Fibroblast of lung (primary cell): ENCODE measurements around the gene MEI1. TPM values are rescaled to one million over a fixed set of nuclear protein-coding genes. Genes with fewer than 3 reads are reported as not detected.

ENCODE experiments used
- DNase-seq, 2 donors: peaks; one replicate each; pipeline versions ENCODE4 v3.0.0 to v3.0.0-alpha.2; 2010; ENCODE audit warnings: low read depth in 2 of 2
- H2AFZ ChIP-seq: 2 replicates; pipeline ENCODE4 v1.5.1; 2012; ENCODE audit warnings: low read length, control low read depth, inconsistent platforms
- H3K27ac ChIP-seq: 2 replicates; pipeline ENCODE4 v1.5.1; 2011; ENCODE audit warnings: low read length, control low read depth; ENCODE audit not compliant: insufficient read depth
- H3K27me3 ChIP-seq: 2 replicates; pipeline ENCODE4 v1.5.1; 2011; ENCODE audit warnings: mild to moderate bottlenecking, low read length; ENCODE audit not compliant: control insufficient read depth, insufficient read depth
- H3K36me3 ChIP-seq: 2 replicates; pipeline ENCODE4 v1.5.1; 2011; ENCODE audit warnings: low read length; ENCODE audit not compliant: control insufficient read depth, insufficient read depth
- H3K4me1 ChIP-seq: 2 replicates; pipeline ENCODE4 v1.5.1; 2011; ENCODE audit warnings: low read length; ENCODE audit not compliant: control insufficient read depth, insufficient read depth; ENCODE audit errors: extremely low read depth
- H3K4me2 ChIP-seq: 2 replicates; pipeline ENCODE4 v1.5.1; 2011; ENCODE audit warnings: low read length, control low read depth; ENCODE audit not compliant: insufficient read depth; ENCODE audit errors: extremely low read depth
- H3K4me3 ChIP-seq, 4 experiments: fragments of 200-600 bp in 1 of 4; sonication (generic) in 1 of 4; replicated peaks in 1 of 4; 2 replicates each; pipeline ENCODE4 v1.5.1; 2011 to 2016; ENCODE audit warnings: low read length in 4 of 4, low read depth in 3 of 4, mild to moderate bottlenecking in 3 of 4, control low read depth in 2 of 4, inconsistent platforms in 1 of 4, mixed read lengths in 1 of 4; ENCODE audit not compliant: insufficient read depth in 1 of 4; ENCODE audit errors: control extremely low read depth in 1 of 4
- H3K79me2 ChIP-seq: 2 replicates; pipeline ENCODE4 v1.5.1; 2012; ENCODE audit warnings: mild to moderate bottlenecking, low read length, inconsistent platforms; ENCODE audit not compliant: control insufficient read depth, insufficient read depth
- H3K9ac ChIP-seq: 2 replicates; pipeline ENCODE4 v1.5.1; 2011; ENCODE audit warnings: mild to moderate bottlenecking, low read length, control low read depth; ENCODE audit not compliant: insufficient read depth
- H3K9me3 ChIP-seq: 2 replicates; pipeline ENCODE4 v1.5.1; 2012; ENCODE audit warnings: low read depth, low read length; ENCODE audit not compliant: control insufficient read depth, insufficient read depth
- H4K20me1 ChIP-seq: 2 replicates; pipeline ENCODE4 v1.5.1; 2011; ENCODE audit warnings: low read length; ENCODE audit not compliant: control insufficient read depth, insufficient read depth; ENCODE audit errors: extremely low read depth
- EZH2 ChIP-seq: IDR thresholded peaks from 2 replicates; pipeline ENCODE4 v1.5.1; 2012; ENCODE audit warnings: low read length, control low read depth, mild to moderate bottlenecking; ENCODE audit errors: missing control alignments
- polyA plus RNA-seq, 2 donors: library from polyadenylated mRNA; depleted of rRNA in 1 of 2; stranded (reverse) in 1 of 2; unstranded in 1 of 2; fragments of >200 nt; gene quantifications; 2 replicates each; pipeline ENCODE4 v1.2.1, GENCODE V29; 2011 to 2012; ENCODE audit warnings: missing spikeins in 1 of 2
- total RNA-seq: library from RNA; depleted of rRNA; stranded (reverse); fragments of >200 nt; gene quantifications from 2 replicates; pipeline ENCODE4 v1.2.1, GENCODE V29; 2014
- TF ChIP-seq, protein P1 (sequence below), 2 donors: IDR thresholded peaks in 1 of 2; conservative IDR thresholded peaks in 1 of 2; 1 replicate in 1 of 2; 2 replicates in 1 of 2; pipeline ENCODE4 v1.5.1; 2011 to 2012; ENCODE audit warnings: low read length in 2 of 2, control low read depth in 1 of 2, inconsistent platforms in 1 of 2, low read depth in 1 of 2, mild to moderate bottlenecking in 1 of 2

MEI1 gene
- total and polyA plus RNA-seq, 2 donors (not counting 1 experiment from before 2014, with no cell fraction given): 0.33 to 4.3 TPM

GRCh38 chr22:41816871-41817270 lies 117.6 kb downstream of the MEI1 start:
- DNase-seq: no peak
- no peaks in the 10 kb centered on the region for H3K27me3 ChIP-seq
- H3K79me2 ChIP-seq: no peaks in the 10 kb centered on the region

DNA sequence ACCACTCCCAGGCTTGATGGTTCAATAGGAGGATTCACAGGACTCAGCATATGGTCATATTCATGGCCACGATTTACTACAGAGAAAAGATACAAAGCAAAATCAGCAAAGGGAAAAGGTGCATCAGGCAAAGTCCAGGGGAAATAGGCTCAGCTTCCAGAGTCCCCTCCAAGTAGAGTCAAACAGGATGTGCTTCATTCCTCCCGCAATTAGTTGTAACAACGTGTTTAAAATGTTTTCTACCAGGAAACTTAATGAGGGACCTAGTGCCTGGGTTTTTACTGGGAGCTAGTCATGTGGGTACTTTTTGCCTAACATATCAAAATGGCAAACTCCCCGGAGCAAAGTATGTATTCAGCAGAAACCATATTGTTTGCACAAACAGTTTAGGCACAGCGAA lies 118.7 kb downstream of the MEI1 start:
- Histone ChIP-seq H3K9ac (no peak overlapping the region), H3K27ac (no peak overlapping the region), H3K4me1 (no peaks in the 10 kb centered on the region), H2AFZ (no peak overlapping the region), H3K4me2 (no peak overlapping the region), H3K27me3 (no peaks in the 10 kb centered on the region), H4K20me1 (no peaks in the 10 kb centered on the region), H3K9me3 (no peaks in the 10 kb centered on the region), H3K79me2 (no peaks in the 10 kb centered on the region), H3K36me3 (peaks cover 2% of the 10 kb centered on the region), H3K4me3 (no peak overlapping the region)
- no peak for DNase-seq
- TF ChIP-seq, protein P1, sequence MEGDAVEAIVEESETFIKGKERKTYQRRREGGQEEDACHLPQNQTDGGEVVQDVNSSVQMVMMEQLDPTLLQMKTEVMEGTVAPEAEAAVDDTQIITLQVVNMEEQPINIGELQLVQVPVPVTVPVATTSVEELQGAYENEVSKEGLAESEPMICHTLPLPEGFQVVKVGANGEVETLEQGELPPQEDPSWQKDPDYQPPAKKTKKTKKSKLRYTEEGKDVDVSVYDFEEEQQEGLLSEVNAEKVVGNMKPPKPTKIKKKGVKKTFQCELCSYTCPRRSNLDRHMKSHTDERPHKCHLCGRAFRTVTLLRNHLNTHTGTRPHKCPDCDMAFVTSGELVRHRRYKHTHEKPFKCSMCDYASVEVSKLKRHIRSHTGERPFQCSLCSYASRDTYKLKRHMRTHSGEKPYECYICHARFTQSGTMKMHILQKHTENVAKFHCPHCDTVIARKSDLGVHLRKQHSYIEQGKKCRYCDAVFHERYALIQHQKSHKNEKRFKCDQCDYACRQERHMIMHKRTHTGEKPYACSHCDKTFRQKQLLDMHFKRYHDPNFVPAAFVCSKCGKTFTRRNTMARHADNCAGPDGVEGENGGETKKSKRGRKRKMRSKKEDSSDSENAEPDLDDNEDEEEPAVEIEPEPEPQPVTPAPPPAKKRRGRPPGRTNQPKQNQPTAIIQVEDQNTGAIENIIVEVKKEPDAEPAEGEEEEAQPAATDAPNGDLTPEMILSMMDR (conservative IDR thresholded peaks at IDR 0.05 in 1 of 2, IDR thresholded peaks at IDR 0.05 in 1 of 2; ENCODE audit: low read depth in 1 of 2, low read length in 2 of 2): no peak
- TF ChIP-seq EZH2: no peak

More at GRCh38 chr22:41816871-41817270, 117.6 kb downstream of the MEI1 start:
- no peak overlapping the region for H3K27ac ChIP-seq
- H3K9ac ChIP-seq: no peak overlapping the region
- peaks cover 2% of the 10 kb centered on the region for H3K36me3 ChIP-seq
- H2AFZ ChIP-seq: no peak overlapping the region
- no peaks in the 10 kb centered on the region for H4K20me1 ChIP-seq
- H3K4me1 ChIP-seq: no peaks in the 10 kb centered on the region
- H3K9me3 ChIP-seq: no peaks in the 10 kb centered on the region
- TF ChIP-seq EZH2: no peak
- TF ChIP-seq, protein P1 (conservative IDR thresholded peaks at IDR 0.05 in 1 of 2, IDR thresholded peaks at IDR 0.05 in 1 of 2; ENCODE audit: low read depth in 1 of 2, low read length in 2 of 2): no peak
- H3K4me2 ChIP-seq: no peak overlapping the region
- no peak overlapping the region for H3K4me3 ChIP-seq

DNA sequence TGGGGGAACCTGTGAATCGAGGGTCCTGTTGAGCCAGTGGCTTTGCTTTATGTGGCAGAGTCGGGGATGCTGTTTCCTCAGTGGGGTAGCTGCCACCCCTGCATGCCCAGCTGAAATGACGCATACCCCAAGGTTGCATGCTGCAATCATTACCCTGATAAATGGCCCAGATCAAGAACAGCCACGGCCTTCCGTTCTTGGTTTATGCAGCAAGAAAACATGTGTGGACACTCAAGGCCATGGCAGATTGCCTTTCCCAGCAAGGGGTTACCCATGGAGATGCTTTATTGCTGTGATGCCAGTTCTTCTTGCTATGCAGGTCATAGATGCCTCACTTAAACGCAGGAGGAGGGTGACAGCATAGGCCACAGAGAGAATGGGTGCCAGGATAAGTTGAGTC lies 119.3 kb downstream of the MEI1 start:
- H4K20me1 ChIP-seq: no peaks in the 10 kb centered on the region
- no peak overlapping the region for H3K27ac ChIP-seq
- H3K4me3 ChIP-seq: no peak overlapping the region
- no peak overlapping the region for H3K4me2 ChIP-seq
- H3K79me2 ChIP-seq: no peaks in the 10 kb centered on the region
- TF ChIP-seq EZH2: no peak
- TF ChIP-seq, protein P1 (conservative IDR thresholded peaks at IDR 0.05 in 1 of 2, IDR thresholded peaks at IDR 0.05 in 1 of 2; ENCODE audit: low read depth in 1 of 2, low read length in 2 of 2): no peak
- H3K27me3 ChIP-seq: no peaks in the 10 kb centered on the region
- no peaks in the 10 kb centered on the region for H3K9me3 ChIP-seq
- DNase-seq: no peak
- H3K4me1 ChIP-seq: no peaks in the 10 kb centered on the region
- H2AFZ ChIP-seq: no peak overlapping the region
- H3K36me3 ChIP-seq: no peaks in the 10 kb centered on the region
- H3K9ac ChIP-seq: no peak overlapping the region
